Hematopoietic multipotent progenitor cell treated with erythropoietin and hydrocortisone succinate and interleukin-3 and kit ligand, for 6 days (in vitro differentiated cells): ENCODE data around the gene SLC13A3.

ENCODE experiments used
- DNase-seq: peaks from one replicate; pipeline ENCODE4 v3.0.0-alpha.2; 2015

SLC13A3 gene

DNA sequence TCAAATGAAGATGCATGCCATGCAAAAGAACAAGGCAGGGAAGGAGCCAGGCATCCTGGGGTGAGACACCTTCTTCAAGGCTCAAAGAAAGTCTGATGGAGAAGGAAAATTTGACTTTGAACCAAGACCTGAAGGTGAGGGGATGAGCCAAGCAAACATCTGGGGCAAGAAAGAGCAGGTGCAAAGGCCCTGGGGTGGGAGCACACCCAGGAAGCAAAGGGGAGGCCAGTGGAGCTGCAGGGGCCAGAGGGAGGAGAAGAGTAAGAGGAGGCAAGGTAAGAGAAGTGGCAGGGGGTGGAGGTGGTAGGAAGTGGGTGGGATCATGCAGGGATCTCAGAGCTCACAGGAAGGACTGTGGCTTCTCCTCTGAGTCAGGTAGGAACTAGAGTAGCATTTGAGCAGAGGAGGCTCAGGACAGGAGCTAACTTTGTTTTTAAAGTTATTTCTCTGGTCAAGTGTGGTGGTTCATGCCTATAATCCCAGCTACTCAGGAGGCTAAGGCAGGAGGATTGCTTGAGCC is 49.6 kb downstream of the SLC13A3 start:
- no peak for DNase-seq

DNA sequence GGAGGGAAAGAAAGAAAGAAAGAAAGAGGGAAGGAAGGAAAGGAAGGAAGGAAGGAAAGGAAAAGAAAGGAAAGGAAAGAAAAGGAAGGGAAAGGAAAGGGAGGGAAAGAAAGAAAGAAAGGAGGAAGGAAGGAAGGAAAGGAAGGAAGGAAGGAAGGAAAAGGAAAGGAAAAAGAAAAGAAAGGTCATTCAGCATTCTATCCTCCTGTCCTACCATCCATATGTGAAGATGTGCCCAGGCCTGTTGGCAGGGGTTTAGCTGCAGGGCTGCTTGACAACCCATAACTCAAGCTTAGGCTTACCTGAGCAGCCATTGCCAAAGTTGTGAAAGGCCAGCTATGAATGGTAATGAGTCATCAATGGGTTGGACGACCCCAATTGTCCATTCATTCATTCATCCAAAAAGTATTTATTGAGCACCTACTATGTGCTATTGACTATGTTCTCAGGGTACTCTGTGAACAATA is 50.9 kb downstream of the SLC13A3 start:
- DNase-seq = no peak

DNA sequence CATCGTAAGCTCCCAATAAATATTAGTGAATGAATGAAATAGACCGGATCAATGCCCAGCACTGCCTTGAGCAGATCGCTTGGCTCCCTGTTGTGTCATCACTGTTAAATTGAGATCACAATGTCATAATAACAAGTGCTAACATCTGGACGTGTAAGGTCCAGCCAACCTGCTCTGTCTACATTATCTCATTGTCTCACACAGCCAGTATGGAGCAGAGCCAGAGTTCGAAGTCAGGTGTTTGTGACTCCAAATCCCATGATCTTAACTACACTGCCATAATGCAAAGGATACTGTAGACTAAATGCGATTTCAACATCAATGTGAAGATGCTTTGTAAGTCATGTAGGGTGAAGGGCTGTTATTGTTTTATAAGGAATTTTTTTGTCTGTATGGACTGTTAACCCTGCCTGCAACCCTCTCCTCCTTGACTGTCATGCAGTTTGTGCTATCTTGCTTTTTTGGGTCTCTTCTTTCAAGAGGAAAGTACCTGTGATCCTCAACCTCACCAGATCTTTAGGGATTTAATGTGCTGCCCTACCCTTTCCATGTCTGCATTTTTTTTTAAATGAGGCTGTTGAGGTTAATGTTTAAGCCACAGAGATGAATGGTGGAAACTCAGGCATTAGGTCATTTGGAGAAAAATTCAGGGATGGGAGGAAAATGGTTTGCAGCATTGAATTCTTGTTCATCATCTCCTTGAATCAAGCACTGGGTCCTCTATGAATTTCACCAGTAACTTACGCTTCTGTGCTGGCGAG is 51.9 kb downstream of the SLC13A3 start:
- DNase-seq = peak; percentile 21

DNA sequence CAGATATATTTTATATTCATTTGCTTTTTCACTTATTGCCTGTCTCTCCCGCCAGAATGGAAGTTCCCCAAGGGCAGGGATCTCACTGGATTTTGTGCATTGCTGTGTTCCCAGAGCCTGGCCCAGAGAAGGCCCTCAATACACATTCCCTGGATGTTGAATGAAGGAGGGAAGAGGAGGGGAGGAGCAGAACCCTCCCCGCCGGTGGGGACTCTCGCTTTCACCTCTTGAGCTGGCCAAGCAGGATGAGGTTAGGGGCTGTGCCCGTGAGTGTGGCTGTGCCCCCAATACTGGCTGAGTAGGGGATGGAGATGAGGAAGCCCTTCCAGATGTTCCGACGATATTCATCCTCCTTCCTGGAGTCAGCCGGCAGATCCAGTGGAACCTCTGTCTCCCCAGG is 55.3 kb downstream of the SLC13A3 start:
- no peak for DNase-seq

DNA sequence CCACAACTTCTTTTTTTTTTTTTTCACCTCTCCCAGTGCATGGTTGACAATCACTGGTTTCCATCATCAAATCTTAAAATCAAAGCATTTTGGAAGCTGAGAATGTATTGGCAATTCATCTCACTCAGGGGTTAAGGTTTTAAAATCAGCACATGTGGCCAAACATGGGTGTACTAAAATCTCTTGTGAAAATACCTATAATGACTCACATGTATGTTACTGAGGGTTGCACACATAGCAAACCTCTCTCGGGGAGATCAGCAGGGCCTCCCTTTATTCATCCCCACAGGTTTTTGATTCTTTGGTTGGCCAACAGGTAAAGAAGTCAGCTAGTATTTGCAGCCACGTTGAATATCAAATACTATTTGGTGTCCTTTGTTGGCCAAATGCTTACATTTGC is 56.5 kb downstream of the SLC13A3 start:
- DNase-seq = no peak

DNA sequence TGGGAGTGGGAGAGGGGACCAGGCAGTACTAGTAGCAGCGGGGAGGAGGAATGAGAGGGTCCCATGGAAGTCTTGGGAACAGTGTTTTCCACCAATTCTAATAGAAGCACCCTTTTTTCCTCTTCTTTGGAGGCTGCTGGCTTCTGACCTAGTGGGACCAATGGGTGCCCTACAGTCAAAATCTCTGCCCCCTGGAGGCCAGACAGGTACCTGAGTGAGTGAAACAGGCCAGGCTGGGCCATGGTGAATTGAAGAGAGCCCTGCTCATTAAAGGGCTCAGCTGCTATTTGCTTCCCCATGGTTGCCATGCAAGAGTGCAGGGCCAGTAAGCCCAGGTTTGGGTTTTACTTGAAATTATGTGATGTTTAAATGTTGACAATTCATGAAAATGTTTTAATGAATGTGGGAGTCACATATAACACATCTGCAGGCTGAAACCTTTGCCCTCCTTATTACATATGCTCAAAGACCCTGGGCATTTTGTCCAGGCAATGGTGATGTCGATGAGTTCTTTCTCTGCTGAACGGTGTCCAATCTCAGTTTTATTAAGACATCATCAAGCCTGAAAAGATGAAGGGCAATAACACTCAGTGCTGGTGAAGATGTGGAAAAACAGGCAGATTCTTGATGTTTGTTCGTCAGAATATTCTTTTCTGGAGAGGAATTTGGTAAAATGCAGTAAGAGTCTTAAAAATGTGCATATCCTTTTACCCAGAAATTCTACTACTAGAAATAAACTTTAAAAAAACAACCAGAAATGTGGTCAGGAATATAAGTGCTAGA is 58.5 kb downstream of the SLC13A3 start:
- peak; percentile 28 for DNase-seq

DNA sequence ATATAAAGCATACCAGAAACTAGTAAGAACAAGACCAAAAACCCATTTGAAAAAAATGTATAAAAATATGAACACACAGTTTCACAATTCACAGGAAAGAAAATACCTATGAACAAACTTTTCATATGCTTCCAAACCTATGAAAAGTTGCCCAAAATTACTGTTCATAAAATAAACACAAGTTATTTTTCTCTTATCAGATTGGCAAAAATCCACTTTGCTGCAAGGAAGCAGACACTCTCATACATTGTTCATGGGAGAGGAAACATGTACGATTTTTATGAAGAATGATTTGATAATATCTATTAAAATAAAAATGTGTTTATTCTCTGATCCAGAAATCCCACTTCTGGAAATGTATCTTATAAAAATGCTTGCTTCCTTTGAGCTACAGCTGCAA is 60.8 kb downstream of the SLC13A3 start:
- DNase-seq = peak; percentile 27

DNA sequence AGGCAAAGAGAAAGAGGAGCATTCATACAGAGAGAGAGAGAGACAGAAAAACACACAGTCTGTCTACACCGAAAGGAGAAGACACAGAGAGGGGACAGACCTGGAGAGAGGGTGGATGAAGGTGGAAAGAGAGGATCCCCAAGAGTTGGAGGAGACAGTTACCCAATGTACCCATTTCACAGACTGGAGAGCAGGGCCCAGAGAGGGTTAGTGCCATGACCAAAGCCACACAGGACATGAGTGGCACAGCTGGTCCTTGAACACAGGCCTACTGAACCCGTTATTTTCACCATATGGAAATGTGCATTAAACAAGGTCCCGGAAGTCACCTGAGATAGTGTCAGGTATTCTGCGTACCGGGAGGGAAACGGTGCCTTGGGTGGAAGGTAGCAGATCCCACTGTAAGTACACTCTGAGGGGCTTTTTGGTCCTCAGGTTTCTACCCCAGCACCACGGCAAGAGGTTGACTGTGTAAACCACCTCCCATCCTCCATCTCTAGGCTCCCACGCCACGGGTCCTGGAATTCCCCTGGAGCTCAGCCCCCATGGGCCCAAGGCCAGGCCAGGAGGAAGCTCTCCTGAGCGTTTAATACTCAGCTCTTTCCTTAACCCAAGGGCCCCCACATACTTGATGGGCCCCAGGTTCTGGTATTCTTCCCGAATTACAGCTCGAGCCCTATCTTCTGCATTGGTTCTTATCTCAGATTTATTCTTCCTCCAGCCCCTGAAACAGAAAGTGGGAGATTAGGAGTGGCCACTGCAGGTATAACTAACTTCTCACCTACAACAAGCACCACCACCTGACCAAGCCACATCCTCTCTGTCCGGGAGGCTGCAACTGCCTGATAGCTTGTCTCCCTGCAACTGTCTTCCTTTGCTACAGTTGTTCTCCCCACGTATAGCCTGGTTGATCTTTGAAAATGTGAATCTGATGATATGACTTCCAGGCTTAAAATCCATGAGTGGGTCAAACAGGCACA is 62.4 kb downstream of the SLC13A3 start:
- no peak for DNase-seq

DNA sequence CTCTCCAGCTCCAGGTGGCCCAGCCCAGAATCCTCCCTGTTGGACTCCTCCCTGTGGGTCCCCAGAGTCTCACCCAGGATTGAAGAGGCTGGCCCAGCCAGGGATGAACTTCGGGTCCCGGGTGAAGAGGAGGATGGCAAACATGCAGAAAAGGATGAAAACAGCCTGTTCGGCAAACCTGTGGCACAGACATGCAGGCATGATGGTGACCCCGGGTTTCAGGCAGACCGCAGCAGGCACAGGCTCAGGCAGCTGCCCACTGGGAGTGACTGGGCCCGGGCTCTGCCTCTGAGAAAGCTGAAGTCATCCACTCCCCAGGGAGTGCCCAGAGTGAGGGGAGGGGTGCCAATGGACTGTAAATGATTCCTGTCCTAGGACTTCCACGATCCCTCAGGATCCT is 63.3 kb downstream of the SLC13A3 start:
- DNase-seq = no peak

DNA sequence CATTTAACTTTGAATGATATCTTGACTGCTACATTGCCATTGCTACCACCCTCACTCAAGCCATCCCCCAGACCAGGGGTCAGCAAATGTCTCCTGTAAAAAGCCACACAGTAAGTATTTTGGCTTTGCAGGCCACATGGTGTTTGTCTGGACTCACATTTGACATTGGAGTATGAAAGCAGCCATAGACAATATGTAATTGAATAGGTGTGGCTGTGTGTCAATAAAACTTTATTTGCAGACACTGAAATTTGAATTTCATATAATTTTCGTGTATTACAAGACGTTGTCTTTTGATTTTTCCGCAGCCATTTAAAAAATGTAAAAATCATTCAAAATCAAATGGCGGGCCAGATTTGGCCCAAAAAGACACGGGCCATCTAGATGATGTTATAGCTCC is 64.5 kb downstream of the SLC13A3 start:
- no peak for DNase-seq

DNA sequence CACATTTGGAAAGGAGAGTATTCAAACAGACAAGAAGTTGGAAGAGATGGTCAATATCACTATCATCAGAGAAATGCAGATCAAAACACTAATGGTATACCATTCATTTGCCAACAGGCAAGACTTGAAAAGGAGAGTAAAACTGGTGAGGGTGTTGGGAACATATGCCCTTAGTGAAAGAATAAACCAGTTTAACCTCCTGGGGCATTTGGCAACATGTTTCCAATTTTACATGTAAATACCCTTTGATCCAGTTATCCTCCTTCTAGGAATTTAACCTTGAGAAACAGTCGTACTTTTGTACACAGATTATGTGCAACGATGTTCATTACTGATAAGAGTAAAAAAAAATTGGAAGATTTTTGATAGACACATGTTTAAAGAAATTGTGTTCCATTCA is 66.8 kb downstream of the SLC13A3 start:
- DNase-seq = no peak

DNA sequence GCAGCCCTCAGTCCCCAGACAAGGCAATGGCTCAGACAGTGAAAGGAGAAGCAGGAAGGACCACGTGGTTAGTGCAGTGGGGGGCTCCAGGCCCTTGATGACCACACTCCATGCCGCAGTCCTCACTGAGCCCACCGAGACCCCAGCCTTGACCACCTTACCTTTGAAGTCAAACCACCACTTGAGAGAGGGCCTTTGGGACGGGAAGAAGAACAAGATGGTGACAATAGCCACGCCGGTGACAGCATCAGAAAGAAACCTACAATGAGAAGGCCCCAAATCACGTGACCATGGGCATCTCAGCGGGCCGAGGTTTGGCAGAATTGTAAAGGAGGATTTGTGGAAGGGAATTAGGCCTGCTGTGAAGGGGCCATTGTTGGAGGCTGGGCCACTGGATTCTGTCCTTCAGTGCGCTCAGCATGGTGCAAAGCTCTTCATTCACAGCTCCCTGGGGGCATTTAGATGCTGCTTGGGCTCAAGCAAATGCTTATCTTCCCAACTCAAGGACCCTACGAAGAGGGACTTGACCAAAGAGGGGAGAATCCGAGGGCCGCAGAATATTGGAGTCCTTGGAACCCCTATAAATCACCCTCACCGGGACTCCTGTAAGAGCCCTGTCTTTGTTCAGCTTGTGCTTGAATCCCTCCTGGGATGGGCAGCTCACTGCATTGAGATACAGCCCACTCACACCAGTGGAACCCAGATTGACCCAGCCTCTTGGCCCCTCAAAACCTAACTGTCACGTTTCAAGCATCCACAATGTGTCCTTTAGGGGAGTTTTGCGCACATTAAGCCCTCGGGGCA is 67.6 kb downstream of the SLC13A3 start:
- DNase-seq = no peak

DNA sequence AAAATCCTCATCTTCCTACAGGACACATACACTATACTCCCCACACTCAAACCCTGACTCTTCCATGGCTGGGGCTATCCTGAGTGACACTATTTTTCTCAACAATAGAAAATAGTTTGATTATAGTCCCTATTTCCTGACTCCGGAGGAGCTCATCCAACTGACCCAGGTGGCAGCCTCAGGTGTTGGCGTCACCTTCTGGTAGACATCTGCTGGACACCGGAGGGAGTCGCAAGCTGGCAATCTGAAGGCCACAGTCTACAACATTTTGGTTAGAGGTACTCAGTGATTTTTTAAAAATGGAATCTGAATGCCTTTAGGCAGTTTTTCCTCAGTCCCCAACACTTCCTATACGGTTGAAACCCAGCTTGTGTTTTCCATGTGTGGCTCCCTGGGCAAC is 68.6 kb downstream of the SLC13A3 start:
- DNase-seq = no peak

DNA sequence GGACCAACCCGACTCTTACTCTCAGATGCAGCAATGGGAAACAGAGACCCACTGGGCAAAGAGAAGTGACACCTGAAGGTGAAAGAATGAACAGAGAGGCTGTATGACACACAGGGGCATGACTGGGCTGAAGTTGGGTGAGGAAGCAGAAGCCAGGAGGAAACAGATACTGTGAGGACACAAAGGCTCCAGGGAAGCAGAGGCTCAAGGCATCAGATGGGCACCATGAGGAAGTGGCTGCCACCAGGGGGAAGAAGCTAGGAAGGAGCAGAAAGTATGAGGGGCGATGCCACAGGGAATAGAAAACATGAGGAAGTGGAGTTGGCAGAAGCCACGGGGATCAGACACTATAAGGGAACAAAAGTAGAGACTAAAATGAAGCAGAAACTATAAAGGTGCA is 69.9 kb downstream of the SLC13A3 start:
- DNase-seq = no peak

DNA sequence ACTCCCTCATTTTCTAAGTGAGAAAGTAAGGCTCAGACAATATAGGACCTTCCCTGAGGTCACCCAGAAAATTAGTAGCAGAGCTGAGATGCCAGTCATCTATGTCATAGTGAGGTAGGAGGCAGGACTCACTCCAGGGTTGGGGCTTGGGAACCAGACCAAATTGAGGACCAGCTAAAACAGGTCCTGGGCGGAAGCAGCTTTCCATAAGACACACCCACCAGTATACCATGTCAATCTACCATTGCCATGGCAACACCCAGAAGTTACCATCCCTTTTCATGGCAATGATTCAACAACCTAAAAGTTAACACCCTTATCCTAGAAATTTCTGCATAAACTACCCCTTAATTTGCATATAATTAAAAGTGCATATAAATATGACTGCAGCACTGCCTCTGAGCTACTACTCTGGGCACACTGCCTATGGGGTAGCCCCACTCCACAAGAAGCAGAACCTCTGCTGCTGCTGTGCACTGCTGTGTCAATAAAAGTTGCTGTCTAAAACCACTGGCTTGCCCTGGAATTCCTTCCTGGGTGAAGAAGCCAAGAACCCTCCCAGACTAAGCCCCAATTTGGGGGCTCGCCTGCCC is 70.5 kb downstream of the SLC13A3 start:
- no peak for DNase-seq

DNA sequence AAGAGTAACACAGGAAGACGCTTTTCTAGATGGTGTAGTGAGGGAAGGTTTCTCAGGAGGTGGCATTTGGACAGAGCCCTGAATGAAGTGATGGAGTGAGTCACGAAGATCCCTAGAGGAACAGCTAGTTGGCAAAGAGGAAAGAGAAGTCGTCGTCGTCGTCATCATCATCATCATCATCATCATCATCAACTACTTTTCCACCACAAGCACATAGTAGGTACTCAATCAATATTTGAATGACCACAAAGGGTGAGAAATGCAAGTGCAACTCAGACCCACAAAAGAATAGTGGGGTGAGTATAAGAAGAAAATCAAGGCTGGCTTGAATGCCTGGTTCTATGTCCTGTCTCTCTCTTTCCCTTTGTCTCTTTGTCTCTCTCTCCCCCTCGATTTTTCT is 72.5 kb downstream of the SLC13A3 start:
- no peak for DNase-seq

DNA sequence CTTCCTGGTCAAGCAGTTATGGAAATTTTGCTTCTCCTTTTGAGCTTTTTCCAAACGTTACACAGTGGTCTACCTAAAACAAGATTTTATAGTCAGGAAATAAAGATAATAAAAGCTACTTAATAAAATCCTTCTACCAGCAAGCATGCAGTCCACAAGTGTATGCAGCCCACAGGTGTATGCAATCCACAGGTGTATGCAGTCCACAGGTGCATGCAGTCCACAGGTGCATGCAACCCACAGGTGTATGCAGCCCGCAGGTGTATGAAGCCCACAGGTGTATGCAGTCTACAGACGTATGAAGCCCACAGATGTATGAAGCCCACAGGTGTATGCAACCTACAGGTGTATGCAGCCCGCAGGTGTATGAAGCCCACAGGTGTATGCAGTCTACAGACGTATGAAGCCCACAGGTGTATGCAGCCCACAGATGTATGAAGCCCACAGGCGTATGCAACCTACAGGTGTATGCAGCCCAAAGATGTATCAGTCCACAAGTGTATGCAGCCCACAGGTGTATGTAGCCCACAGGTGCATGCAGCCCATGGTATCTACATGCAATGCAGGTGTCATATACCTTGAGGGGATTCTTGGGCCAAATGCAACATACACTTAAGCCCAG is 74.4 kb downstream of the SLC13A3 start:
- DNase-seq = no peak

DNA sequence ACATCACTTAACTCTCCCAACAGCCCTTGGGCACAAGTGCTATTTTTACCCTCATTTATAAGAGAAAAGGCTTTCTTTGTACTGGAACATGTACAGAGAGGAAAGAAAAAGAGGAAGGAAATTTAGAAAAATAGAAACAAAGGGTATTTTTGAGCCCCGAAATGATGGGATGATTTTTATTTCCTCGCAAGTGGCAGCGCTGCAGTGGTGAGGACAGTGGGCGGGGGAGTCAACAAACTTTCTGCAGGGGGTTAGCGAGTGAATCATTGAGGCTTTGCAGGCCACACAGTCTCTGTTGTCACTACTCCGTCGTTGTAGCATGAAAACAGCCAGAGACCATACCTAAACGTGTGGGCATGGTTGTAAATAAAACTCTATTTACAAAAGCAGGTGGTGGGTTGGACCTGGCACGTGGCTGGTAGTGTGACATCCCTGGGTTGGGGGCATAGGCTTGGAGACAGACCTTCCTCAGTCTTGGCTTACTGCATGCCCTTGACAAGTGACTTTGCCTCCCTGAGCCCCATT is 75.3 kb downstream of the SLC13A3 start:
- DNase-seq = no peak

DNA sequence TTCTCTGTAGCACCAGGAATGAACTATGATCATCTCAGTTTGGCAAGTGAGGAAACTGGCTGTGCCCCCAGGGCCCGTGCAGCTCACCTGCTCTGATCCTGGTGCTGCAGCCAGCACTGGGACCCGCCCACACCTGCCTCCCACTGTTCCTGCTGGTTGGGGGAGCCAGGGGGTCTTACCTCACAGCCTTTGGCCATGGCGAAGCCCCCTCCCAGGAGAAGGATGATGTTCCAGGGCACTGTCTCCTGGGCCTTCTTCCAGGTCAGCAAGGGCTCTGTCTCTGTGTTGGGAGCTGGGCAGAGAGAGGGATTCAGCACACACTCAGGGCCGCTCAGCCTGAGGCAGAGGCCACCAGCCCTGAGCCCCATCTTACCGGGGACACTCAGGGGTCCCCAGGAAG is 75.9 kb downstream of the SLC13A3 start:
- no peak for DNase-seq

DNA sequence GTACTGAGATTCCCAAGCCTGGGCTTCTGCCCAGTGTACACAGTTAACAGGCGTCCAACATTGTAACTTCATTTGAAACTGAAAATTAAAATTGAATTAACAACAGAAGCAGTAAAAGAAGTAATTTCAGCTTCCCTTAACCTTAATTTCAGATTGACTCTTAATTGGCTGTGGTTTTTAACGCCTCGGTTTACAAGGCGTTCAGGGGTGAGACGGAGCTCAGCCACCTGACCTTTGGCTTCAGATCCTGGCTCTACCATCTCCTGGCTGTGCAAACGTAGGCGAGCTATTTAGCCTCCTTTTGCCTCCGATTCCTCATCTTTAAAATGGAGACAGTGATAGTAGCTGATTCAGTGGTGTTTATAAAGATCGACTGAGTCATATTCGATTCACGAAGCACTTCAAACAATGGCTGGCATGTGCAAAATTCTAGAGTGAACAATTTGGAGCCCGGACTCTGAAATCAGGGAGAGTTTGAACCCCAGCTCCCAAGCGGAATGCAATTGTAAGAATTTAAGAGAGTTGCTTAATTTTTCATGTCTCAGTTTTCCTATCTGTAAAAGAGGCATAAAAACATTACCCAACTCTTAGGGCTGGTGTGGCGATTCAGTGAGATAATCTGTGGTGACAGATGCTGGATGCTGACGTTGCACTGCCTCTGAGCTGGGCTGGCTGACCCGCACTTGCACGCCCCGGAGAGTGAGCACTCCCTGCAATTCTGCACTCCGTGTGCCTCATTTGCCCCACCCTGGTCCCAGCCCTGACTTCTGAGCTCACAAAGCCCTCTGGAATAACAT is 77.3 kb downstream of the SLC13A3 start:
- peak; percentile 65 for DNase-seq
